DOHH2 (cell line): ENCODE data around the gene CACNA2D2.

ENCODE experiments used
- EZH2phosphoT487 ChIP-seq: fragments of 200-600 bp; sonication (generic); IDR thresholded peaks from 2 replicates; pipeline ENCODE4 v1.6.1; 2017; ENCODE audit warnings: borderline replicate concordance, mild to moderate bottlenecking, antibody characterized with exemption, low read length, moderate library complexity, mixed read lengths
- TF ChIP-seq, protein P1 (sequence below): fragments of 200-600 bp; sonication (generic); IDR thresholded peaks from one replicate; pipeline ENCODE4 v1.5.1; 2014; ENCODE audit warnings: antibody characterized with exemption, mild to moderate bottlenecking, low read depth, low read length; ENCODE audit not compliant: poor library complexity, severe bottlenecking

DNA sequence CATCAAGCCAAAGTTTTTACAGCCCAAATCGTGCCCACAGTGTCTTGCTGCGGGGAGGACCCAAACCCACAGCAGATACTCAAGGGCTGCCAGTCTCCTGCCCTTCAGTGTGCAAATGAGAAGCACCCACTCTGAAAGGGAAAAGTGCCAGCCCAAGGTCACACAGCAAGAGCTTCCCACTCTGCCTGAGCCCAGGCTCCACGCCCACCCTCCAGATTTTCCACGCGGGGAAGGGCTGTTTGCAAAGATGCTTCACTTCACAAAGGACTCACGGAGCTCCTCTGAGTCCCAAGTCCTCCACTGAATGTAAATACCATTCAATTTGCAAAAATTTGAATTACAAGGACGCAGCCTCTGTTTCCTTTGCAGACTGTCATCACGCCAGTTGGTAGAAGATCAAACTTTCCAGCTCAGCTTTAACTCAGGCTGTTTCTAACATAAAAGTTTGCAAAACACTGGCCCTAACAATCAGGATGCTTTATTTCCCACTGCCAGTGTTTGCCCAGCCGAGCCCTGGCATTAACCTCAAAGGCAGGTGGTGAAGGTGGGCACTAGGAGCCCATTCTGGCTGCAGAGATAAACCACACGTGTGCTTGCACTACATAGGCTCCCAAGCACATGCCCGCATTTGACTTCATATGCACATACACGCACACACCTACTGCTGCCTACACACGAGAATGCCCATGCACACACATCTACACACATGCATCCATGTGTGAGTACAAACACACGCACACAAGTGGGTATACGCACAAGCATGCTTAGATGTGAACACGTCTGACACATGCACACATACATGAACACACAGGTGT is 7.6 kb downstream of the CACNA2D2 start:
- TF ChIP-seq, protein P1, sequence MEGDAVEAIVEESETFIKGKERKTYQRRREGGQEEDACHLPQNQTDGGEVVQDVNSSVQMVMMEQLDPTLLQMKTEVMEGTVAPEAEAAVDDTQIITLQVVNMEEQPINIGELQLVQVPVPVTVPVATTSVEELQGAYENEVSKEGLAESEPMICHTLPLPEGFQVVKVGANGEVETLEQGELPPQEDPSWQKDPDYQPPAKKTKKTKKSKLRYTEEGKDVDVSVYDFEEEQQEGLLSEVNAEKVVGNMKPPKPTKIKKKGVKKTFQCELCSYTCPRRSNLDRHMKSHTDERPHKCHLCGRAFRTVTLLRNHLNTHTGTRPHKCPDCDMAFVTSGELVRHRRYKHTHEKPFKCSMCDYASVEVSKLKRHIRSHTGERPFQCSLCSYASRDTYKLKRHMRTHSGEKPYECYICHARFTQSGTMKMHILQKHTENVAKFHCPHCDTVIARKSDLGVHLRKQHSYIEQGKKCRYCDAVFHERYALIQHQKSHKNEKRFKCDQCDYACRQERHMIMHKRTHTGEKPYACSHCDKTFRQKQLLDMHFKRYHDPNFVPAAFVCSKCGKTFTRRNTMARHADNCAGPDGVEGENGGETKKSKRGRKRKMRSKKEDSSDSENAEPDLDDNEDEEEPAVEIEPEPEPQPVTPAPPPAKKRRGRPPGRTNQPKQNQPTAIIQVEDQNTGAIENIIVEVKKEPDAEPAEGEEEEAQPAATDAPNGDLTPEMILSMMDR = no peak
- TF ChIP-seq EZH2phosphoT487 = no peak
